Measurements from ENCODE around the gene DUSP8.

GRCh38 chr11:1511937-1512496 lies 60.1 kb downstream of the DUSP8 start:
- TF ChIP-seq CTCF (IDR thresholded peaks at IDR 0.05) (no peak), POLR2A (IDR thresholded peaks at IDR 0.05) (no peak), POLR2AphosphoS5 (IDR thresholded peaks at IDR 0.05) (no peak), EP300 (IDR thresholded peaks at IDR 0.05; ENCODE audit: low read depth) (no peak)
